Endothelial cell of umbilical vein (primary cell): ENCODE measurements around the gene NT5DC2. TPM values are rescaled to one million over a fixed set of nuclear protein-coding genes. Genes with fewer than 3 reads are reported as not detected.
A peak's percentile ranks its signal among the peaks of the same experiment; 100 is the strongest.

Source experiments
- BruUV-seq: library from RNA; stranded (reverse); fragments of 400-500 nt; replicated peaks from 2 replicates; lab custom pipeline; 2021; lab: Mats Ljungman, UMichigan
- CTCF ChIA-PET: fragments of 300-600, 350-600 bp; sonication (Branson Sonifier 250); formaldehyde crosslinking; loops from one replicate; lab custom pipeline; 2021; ENCODE audit warnings: antibody characterized with exemption, inconsistent platforms; lab: Charles Lee
- POLR2A ChIA-PET: fragments of 300-600, 350-600 bp; sonication (Branson Sonifier 250); formaldehyde crosslinking; loops from one replicate; lab custom pipeline; 2021; ENCODE audit warnings: antibody characterized with exemption, inconsistent platforms; lab: Charles Lee
- DNase-seq: peaks from one replicate; pipeline ENCODE4 v3.0.0-alpha.2; 2011; ENCODE audit warnings: low read depth, low spot score
- FAIRE-seq: peaks from 2 replicates; lab custom pipeline; 2011; peaks lifted over from hg19 to GRCh38; lab: Jason Lieb, UNC
- H2AFZ ChIP-seq: 2 replicates; pipeline ENCODE4 v1.6.0; 2012; ENCODE audit warnings: low read depth, low read length, control low read depth, inconsistent platforms
- H3K27ac ChIP-seq: 2 replicates; pipeline ENCODE4 v1.5.1; 2011; ENCODE audit warnings: low read depth, mild to moderate bottlenecking, control low read depth, low read length, moderate library complexity; ENCODE audit not compliant: insufficient read depth
- H3K27me3 ChIP-seq, 2 experiments: 2 replicates each; pipeline versions ENCODE4 v1.6.0 to v1.6.1; 2011; ENCODE audit warnings: low read length in 2 of 2, mixed read lengths in 1 of 2; ENCODE audit not compliant: control insufficient read depth in 2 of 2, insufficient read depth in 2 of 2
- H3K36me3 ChIP-seq, 2 experiments: 2 replicates in 1 of 2; 3 replicates in 1 of 2; pipeline ENCODE4 v1.5.1; 2011; ENCODE audit warnings: low read length in 2 of 2, mild to moderate bottlenecking in 1 of 2, moderate library complexity in 1 of 2; ENCODE audit not compliant: control insufficient read depth in 2 of 2, insufficient read depth in 2 of 2; ENCODE audit errors: extremely low read depth in 1 of 2
- H3K4me1 ChIP-seq: 3 replicates; pipeline ENCODE4 v1.5.1; 2011; ENCODE audit warnings: mild to moderate bottlenecking, low read length; ENCODE audit not compliant: control insufficient read depth, insufficient read depth; ENCODE audit errors: extremely low read depth
- H3K4me2 ChIP-seq: 2 replicates; pipeline ENCODE4 v1.6.1; 2011; ENCODE audit warnings: low read length, control low read depth, mixed read lengths; ENCODE audit not compliant: insufficient read depth
- H3K4me3 ChIP-seq, 3 experiments: fragments of 200-600 bp in 1 of 3; sonication (generic), shearing (Covaris generic) in 1 of 3; replicated peaks in 1 of 3; 2 replicates each; pipeline ENCODE4 v1.5.1; 2011 to 2016; ENCODE audit warnings: control low read depth in 3 of 3, low read length in 3 of 3, mild to moderate bottlenecking in 2 of 3, inconsistent platforms in 1 of 3, low read depth in 1 of 3, moderate library complexity in 1 of 3; ENCODE audit not compliant: insufficient read depth in 1 of 3
- H3K79me2 ChIP-seq: 2 replicates; pipeline ENCODE4 v1.6.0; 2012; ENCODE audit warnings: low read length, inconsistent platforms; ENCODE audit not compliant: control insufficient read depth, insufficient read depth
- H3K9ac ChIP-seq: replicated peaks from 2 replicates; pipeline ENCODE3; 2011; ENCODE audit warnings: low read length, control low read depth; ENCODE audit not compliant: insufficient read depth; ENCODE audit errors: extremely low read depth
- H3K9me1 ChIP-seq: replicated peaks from 3 replicates; pipeline ENCODE4 v1.6.0; 2011; ENCODE audit warnings: mild to moderate bottlenecking, low read length; ENCODE audit not compliant: control insufficient read depth, insufficient read depth; ENCODE audit errors: extremely low read depth
- H3K9me3 ChIP-seq: replicated peaks from 2 replicates; pipeline ENCODE4 v1.5.1; 2012; ENCODE audit warnings: low read length, inconsistent platforms; ENCODE audit not compliant: control insufficient read depth, insufficient read depth
- H4K20me1 ChIP-seq: replicated peaks from 2 replicates; pipeline ENCODE3; 2011; ENCODE audit warnings: mild to moderate bottlenecking, low read length; ENCODE audit not compliant: control insufficient read depth, insufficient read depth; ENCODE audit errors: extremely low read depth
- EZH2 ChIP-seq: IDR thresholded peaks from 2 replicates; pipeline ENCODE4 v1.6.1; 2012; ENCODE audit warnings: borderline replicate concordance, low read depth, mild to moderate bottlenecking, moderate library complexity, low read length, inconsistent platforms; ENCODE audit not compliant: severe bottlenecking
- FOS ChIP-seq: IDR thresholded peaks from 2 replicates; pipeline ENCODE4 v1.6.1; 2011; ENCODE audit warnings: mild to moderate bottlenecking, low read length, moderate library complexity, borderline replicate concordance; ENCODE audit not compliant: insufficient read depth
- GATA2 ChIP-seq: IDR thresholded peaks from 2 replicates; pipeline ENCODE4 v1.7.0; 2011; ENCODE audit warnings: low read depth, mild to moderate bottlenecking, moderate library complexity, mixed read lengths, low read length; ENCODE audit not compliant: insufficient read length, insufficient read depth
- JUN ChIP-seq: IDR thresholded peaks from 2 replicates; pipeline ENCODE4 v1.6.1; 2011; ENCODE audit warnings: borderline replicate concordance, low read depth; ENCODE audit not compliant: insufficient read length, insufficient read depth
- MYC ChIP-seq: IDR thresholded peaks from one replicate; pipeline ENCODE4 v1.6.1; 2011; ENCODE audit warnings: mild to moderate bottlenecking, low read depth, low read length
- POLR2A ChIP-seq: IDR thresholded peaks from 2 replicates; pipeline ENCODE4 v1.6.1; 2012; ENCODE audit warnings: low read depth, mild to moderate bottlenecking, control low read depth, low read length
- POLR2AphosphoS5 ChIP-seq: IDR thresholded peaks from 2 replicates; pipeline ENCODE4 v1.6.1; 2012; ENCODE audit warnings: low read depth, mild to moderate bottlenecking, control low read depth, low read length, moderate library complexity; ENCODE audit not compliant: insufficient read depth
- dilution Hi-C: fragments of 300-500 bp; cut with MboI; formaldehyde crosslinking; loops from one replicate; pipeline ENCODE4 v1.15.0; 2019; ENCODE audit warnings: low sequenced_read_pairs; ENCODE audit not compliant: extremely low pct_ligation_motif_present
- intact Hi-C: fragments of 100-400 bp; cut with micrococcal nuclease; formaldehyde crosslinking; loops from one replicate; pipeline ENCODE4 v1.10.0; 2022
- polyA plus RNA-seq, 4 experiments: library from polyadenylated mRNA; depleted of rRNA in 3 of 4; stranded (reverse) in 3 of 4; unstranded in 1 of 4; fragments of >200 nt; gene quantifications; 2 replicates each; pipeline versions ENCODE4 v1.2.1 to v1.2.3, GENCODE V29; 2011 to 2012; ENCODE audit warnings: missing spikeins in 1 of 4
- total RNA-seq: library from RNA; stranded (reverse); gene quantifications from 2 replicates; pipeline ENCODE4 v1.2.3, GENCODE V29; 2021
- TF ChIP-seq, protein P1 (sequence below): IDR thresholded peaks from 2 replicates; pipeline ENCODE4 v1.6.1; 2011; ENCODE audit not compliant: insufficient read depth, insufficient read length
- TF ChIP-seq, protein P2 (sequence below), 2 donors: IDR thresholded peaks; 1 replicate in 1 of 2; 2 replicates in 1 of 2; pipeline ENCODE4 v1.5.1; 2011; ENCODE audit warnings: low read length in 2 of 2, mild to moderate bottlenecking in 2 of 2, moderate library complexity in 2 of 2, control low read depth in 1 of 2, inconsistent platforms in 1 of 2, low read depth in 1 of 2; ENCODE audit not compliant: insufficient read depth in 1 of 2; ENCODE audit errors: extremely low read depth in 1 of 2

Gene NT5DC2
- total and polyA plus RNA-seq, 2 donors (not counting 3 experiments of a cell fraction or from before 2014, with no cell fraction given), result 298 to 402 TPM

DNA sequence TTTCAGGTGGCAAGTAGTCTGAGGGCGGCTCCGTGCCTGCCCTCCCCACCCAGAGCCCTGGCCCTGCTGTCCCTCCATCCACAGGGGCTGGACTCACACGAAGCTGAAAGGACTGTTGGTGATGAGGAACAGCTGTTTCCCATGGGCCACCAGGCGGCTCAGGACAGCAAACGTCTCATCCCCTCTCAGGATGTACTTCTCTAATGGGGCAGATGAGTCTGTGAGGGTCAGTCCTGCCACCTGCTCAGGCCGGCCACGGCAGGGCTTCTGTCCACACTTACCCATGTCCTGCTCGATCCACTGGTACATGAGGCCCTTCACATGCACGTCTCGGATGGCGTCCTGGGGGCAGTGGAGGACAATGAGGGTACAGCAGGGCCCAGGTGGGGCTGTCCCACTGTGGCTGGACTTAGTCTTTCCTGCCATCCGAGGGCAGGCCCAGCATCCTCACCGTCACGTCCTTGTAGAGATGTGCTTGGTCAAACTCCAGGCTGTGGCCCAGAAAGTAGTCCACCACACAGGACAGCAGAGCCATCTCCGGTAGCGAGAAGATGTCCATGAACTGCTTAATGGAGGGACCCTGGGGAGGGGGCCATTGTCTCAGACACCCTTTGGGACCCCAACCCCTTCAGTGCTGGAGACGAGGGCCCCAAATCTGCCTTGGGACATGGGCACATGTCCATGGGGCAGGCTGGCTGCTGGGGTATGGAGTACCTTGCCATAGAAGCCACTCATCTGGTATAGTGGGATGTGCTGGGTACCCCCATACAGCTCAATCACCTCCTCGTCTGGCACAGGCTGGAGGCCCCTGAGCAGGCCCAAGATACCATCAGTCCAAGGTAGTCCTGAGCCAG, 5.7 kb downstream of the NT5DC2 start:
- DNase-seq, result no peak
- Histone ChIP-seq H2AFZ (no peak overlapping the region), H3K4me2 (no peak overlapping the region), H3K27me3 (no peaks in the 10 kb centered on the region), H3K9ac (no peak overlapping the region), H3K79me2 (peaks cover 36% of the 10 kb centered on the region), H3K4me1 (peaks cover 36% of the 10 kb centered on the region), H3K27ac (no peak overlapping the region), H3K36me3 (peaks cover 12 to 44% of the 10 kb centered on the region in 2 experiments), H3K9me1 (no peaks in the 10 kb centered on the region), H3K9me3 (no peaks in the 10 kb centered on the region), H4K20me1 (no peaks in the 10 kb centered on the region), H3K4me3 (no peak overlapping the region)
- BruUV-seq, result TSS peak; percentile 2
- intact Hi-C loops (no loop called here), dilution Hi-C loops (no loop called here)
- TF ChIP-seq POLR2AphosphoS5 (no peak), GATA2 (no peak), POLR2A (peak; percentile 29)
- ChIA-PET POLR2A (no interaction called here), CTCF (interaction anchor here (1.5 kb wide), 1 partner anchor 57 kb away, joined by 5 read pairs; no protein-coding TSS in a partner anchor)
- FAIRE-seq, result peak; percentile 18

DNA sequence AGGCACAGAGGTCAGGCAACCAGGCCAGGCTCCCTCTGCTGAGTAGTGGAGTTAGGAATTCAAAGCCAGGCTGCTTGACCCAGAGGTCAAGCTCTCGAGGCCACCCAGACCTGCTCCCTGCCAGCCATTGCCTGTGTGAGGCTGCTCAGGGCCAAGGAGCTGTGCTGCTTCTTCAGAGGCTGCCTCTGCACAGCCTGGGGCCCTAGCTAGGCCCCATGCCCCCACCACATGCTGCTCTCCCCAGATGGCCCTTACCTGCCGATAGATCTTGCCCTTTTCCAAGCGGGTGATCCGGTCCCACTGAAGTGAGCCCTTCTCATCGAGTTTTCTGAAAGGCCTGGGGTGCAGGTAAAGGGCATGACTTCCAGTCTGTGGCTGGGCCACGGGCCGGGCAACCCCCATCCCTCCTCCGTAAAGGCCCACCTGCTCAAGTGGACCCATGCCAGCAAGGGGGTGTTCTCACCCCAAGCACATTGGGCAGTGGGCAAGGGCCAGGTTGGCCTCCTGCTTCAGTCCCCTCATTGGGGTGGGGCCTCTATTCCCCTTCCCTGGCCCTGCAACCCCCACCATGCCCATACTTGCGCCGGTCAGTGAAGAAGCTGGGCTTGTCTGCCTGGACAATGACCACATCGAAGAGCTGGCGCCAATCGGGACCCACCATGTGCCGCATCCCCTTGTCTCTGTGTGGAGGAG, 6.5 kb downstream of the NT5DC2 start:
- ChIA-PET POLR2A (no interaction called here), CTCF (interaction anchor here (1.1 to 1.5 kb wide), 3 partner anchors 9 to 56 kb away, joined by 3 to 6 read pairs (median 5); partner anchors contain the start of gene UQCC5)
- dilution Hi-C loops (no loop called here), intact Hi-C loops (no loop called here)
- BruUV-seq, result no TSS peak
- Histone ChIP-seq H3K9me3 (no peaks in the 10 kb centered on the region), H3K27me3 (no peaks in the 10 kb centered on the region), H3K4me2 (no peak overlapping the region), H3K27ac (no peak overlapping the region), H4K20me1 (no peaks in the 10 kb centered on the region), H3K9me1 (no peaks in the 10 kb centered on the region), H3K4me3 (no peak overlapping the region), H3K36me3 (peaks cover 13 to 52% of the 10 kb centered on the region in 2 experiments), H2AFZ (no peak overlapping the region), H3K4me1 (peaks cover 32% of the 10 kb centered on the region), H3K9ac (no peak overlapping the region), H3K79me2 (peaks cover 28% of the 10 kb centered on the region)
- TF ChIP-seq, protein P1, sequence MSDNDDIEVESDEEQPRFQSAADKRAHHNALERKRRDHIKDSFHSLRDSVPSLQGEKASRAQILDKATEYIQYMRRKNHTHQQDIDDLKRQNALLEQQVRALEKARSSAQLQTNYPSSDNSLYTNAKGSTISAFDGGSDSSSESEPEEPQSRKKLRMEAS, result no peak
- no peak for TF ChIP-seq POLR2A
- no peak for TF ChIP-seq MYC
- no peak for TF ChIP-seq GATA2
- no peak for TF ChIP-seq EZH2
- TF ChIP-seq, protein P2, sequence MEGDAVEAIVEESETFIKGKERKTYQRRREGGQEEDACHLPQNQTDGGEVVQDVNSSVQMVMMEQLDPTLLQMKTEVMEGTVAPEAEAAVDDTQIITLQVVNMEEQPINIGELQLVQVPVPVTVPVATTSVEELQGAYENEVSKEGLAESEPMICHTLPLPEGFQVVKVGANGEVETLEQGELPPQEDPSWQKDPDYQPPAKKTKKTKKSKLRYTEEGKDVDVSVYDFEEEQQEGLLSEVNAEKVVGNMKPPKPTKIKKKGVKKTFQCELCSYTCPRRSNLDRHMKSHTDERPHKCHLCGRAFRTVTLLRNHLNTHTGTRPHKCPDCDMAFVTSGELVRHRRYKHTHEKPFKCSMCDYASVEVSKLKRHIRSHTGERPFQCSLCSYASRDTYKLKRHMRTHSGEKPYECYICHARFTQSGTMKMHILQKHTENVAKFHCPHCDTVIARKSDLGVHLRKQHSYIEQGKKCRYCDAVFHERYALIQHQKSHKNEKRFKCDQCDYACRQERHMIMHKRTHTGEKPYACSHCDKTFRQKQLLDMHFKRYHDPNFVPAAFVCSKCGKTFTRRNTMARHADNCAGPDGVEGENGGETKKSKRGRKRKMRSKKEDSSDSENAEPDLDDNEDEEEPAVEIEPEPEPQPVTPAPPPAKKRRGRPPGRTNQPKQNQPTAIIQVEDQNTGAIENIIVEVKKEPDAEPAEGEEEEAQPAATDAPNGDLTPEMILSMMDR (IDR thresholded peaks at IDR 0.05; ENCODE audit: extremely low read depth in 1 of 2, insufficient read depth in 1 of 2, low read depth in 1 of 2, low read length in 2 of 2), result no peak
- no peak for TF ChIP-seq FOS
- TF ChIP-seq POLR2AphosphoS5, result no peak
- no peak for TF ChIP-seq JUN
- FAIRE-seq (no peak), DNase-seq (no peak)
